Measurements from ENCODE around the gene CIAPIN1. TPM values are rescaled to one million over a fixed set of nuclear protein-coding genes. Genes with fewer than 3 reads are reported as not detected.

CIAPIN1 gene
- total RNA-seq, 2 donors from 2014 or later, result 18.1 to 25.0 TPM

GRCh38 chr16:57411362-57411976 is 35.7 kb downstream of the CIAPIN1 start:
- ATAC-seq (ENCODE audit: insufficient number of reproducible peaks, low FRiP score, low read depth) (no peak), DNase-seq (ENCODE audit: low spot score) (no peak)
- Histone ChIP-seq H3K4me3 (no peak overlapping the region), H3K27me3 (replicated peaks; ENCODE audit: insufficient read depth) (no peaks in the 10 kb centered on the region), H3K36me3 (no peaks in the 10 kb centered on the region), H3K4me1 (ENCODE audit: control insufficient read depth in 1 of 2, low read depth in 2 of 2) (peaks cover 1 to 18% of the 10 kb centered on the region in 2 donors), H3K27ac (no peak overlapping the region), H3K9me3 (no peaks in the 10 kb centered on the region)
- no peak for TF ChIP-seq CTCF (IDR thresholded peaks at IDR 0.05)

- ATAC-seq (ENCODE audit: insufficient number of reproducible peaks, low FRiP score, low read depth) (no peak), DNase-seq (ENCODE audit: low spot score) (no peak)
- Histone ChIP-seq H3K27me3 (replicated peaks; ENCODE audit: insufficient read depth) (no peaks in the 10 kb centered on the region), H3K4me1 (ENCODE audit: control insufficient read depth in 1 of 2, low read depth in 2 of 2) (peaks cover 0 to 19% of the 10 kb centered on the region in 2 donors), H3K36me3 (no peaks in the 10 kb centered on the region), H3K9me3 (no peaks in the 10 kb centered on the region), H3K27ac (no peak overlapping the region), H3K4me3 (no peak overlapping the region)
- TF ChIP-seq CTCF (IDR thresholded peaks at IDR 0.05), result no peak
These were observed 37.2 kb downstream of the CIAPIN1 start for GRCh38 chr16:57409870-57410587.

- ATAC-seq (ENCODE audit: insufficient number of reproducible peaks, low FRiP score, low read depth) (no peak), DNase-seq (ENCODE audit: low spot score) (no peak)
- no peak overlapping the region for H3K27ac ChIP-seq
These were observed 38.1 kb downstream of the CIAPIN1 start for GRCh38 chr16:57409065-57409464.

GRCh38 chr16:57407521-57408353 is 39.4 kb downstream of the CIAPIN1 start:
- TF ChIP-seq CTCF (IDR thresholded peaks at IDR 0.05), result no peak
- no peak overlapping the region for H3K27ac ChIP-seq
- DNase-seq (ENCODE audit: low spot score), result no peak
- no peak overlapping the region for H3K4me3 ChIP-seq
- no peak for ATAC-seq (ENCODE audit: insufficient number of reproducible peaks, low FRiP score, low read depth)
- H3K27me3 ChIP-seq (replicated peaks; ENCODE audit: insufficient read depth), result no peaks in the 10 kb centered on the region
- H3K36me3 ChIP-seq, result no peaks in the 10 kb centered on the region
- no peaks in the 10 kb centered on the region for H3K9me3 ChIP-seq
- peaks cover 0 to 19% of the 10 kb centered on the region in 2 donors for H3K4me1 ChIP-seq (ENCODE audit: control insufficient read depth in 1 of 2, low read depth in 2 of 2)

More at GRCh38 chr16:57409065-57409464, 38.1 kb downstream of the CIAPIN1 start:
- no peaks in the 10 kb centered on the region for H3K27me3 ChIP-seq (replicated peaks; ENCODE audit: insufficient read depth)
- H3K9me3 ChIP-seq, result no peaks in the 10 kb centered on the region
- H3K4me3 ChIP-seq, result no peak overlapping the region
- no peaks in the 10 kb centered on the region for H3K36me3 ChIP-seq
- peaks cover 0 to 19% of the 10 kb centered on the region in 2 donors for H3K4me1 ChIP-seq (ENCODE audit: control insufficient read depth in 1 of 2, low read depth in 2 of 2)
- no peak for TF ChIP-seq CTCF (IDR thresholded peaks at IDR 0.05)

- H3K27ac ChIP-seq, result no peak overlapping the region
- no peaks in the 10 kb centered on the region for H3K36me3 ChIP-seq
- no peak overlapping the region for H3K4me3 ChIP-seq
- DNase-seq (ENCODE audit: low spot score) (no peak), ATAC-seq (ENCODE audit: insufficient number of reproducible peaks, low FRiP score, low read depth) (no peak)
- TF ChIP-seq CTCF (IDR thresholded peaks at IDR 0.05), result no peak
- H3K4me1 ChIP-seq (ENCODE audit: control insufficient read depth in 1 of 2, low read depth in 2 of 2), result peaks cover 0 to 19% of the 10 kb centered on the region in 2 donors
- H3K27me3 ChIP-seq (replicated peaks; ENCODE audit: insufficient read depth), result no peaks in the 10 kb centered on the region
- H3K9me3 ChIP-seq, result no peaks in the 10 kb centered on the region
These were observed 40.3 kb downstream of the CIAPIN1 start for GRCh38 chr16:57406881-57407280.
